Cardiac muscle cell (in vitro differentiated cells and primary cell): ENCODE results near the gene RFX3. TPM values are rescaled to one million over a fixed set of nuclear protein-coding genes. Genes with fewer than 3 reads are reported as not detected.

ENCODE experiments used
- DNase-seq, 2 donors: peaks; one replicate each; pipeline versions ENCODE4 v3.0.0 to v3.0.0-alpha.2; 2010 to 2017; ENCODE audit warnings: low read depth in 1 of 2, low spot score in 1 of 2
- H3K27ac ChIP-seq: fragments of 200-600 bp; sonication (generic); 2 replicates; pipeline ENCODE4 v1.5.1; 2016
- H3K27me3 ChIP-seq: fragments of 200-600 bp; sonication (generic); 2 replicates; pipeline ENCODE4 v1.6.0; 2016; ENCODE audit warnings: control low read depth
- H3K36me3 ChIP-seq: fragments of 200-600 bp; sonication (generic); 2 replicates; pipeline ENCODE4 v1.5.1; 2016; ENCODE audit warnings: control low read depth
- H3K4me1 ChIP-seq: fragments of 200-600 bp; sonication (generic); 2 replicates; pipeline ENCODE4 v1.8.1; 2017; ENCODE audit warnings: low read depth, mild to moderate bottlenecking, mixed run types
- H3K4me3 ChIP-seq: fragments of 200-600 bp; sonication (generic); 2 replicates; pipeline ENCODE4 v1.5.1; 2016; ENCODE audit warnings: mild to moderate bottlenecking
- H3K9me3 ChIP-seq: fragments of 200-600 bp; sonication (generic); 2 replicates; pipeline ENCODE4 v1.5.1; 2017; ENCODE audit warnings: low read depth, mild to moderate bottlenecking, control low read depth
- polyA plus RNA-seq: library from polyadenylated mRNA; unstranded; fragments of >200 nt; fragmentation: Nextera tagmentation; extraction: Ambion mirVana; gene quantifications from 2 replicates; pipeline ENCODE4 v1.2.1, GENCODE V29; 2016
- total RNA-seq: library from RNA; depleted of rRNA; stranded (reverse); fragments of >200 nt; gene quantifications from 2 replicates; pipeline ENCODE4 v1.2.3, GENCODE V29; 2016
- TF ChIP-seq, protein P1 (sequence below): IDR thresholded peaks from 2 replicates; pipeline ENCODE4 v1.5.1; 2012; ENCODE audit warnings: low read depth, mild to moderate bottlenecking, low read length

The RFX3 gene
- total and polyA plus RNA-seq, 2 experiments from 2014 or later: 6.3 to 9.9 TPM

DNA sequence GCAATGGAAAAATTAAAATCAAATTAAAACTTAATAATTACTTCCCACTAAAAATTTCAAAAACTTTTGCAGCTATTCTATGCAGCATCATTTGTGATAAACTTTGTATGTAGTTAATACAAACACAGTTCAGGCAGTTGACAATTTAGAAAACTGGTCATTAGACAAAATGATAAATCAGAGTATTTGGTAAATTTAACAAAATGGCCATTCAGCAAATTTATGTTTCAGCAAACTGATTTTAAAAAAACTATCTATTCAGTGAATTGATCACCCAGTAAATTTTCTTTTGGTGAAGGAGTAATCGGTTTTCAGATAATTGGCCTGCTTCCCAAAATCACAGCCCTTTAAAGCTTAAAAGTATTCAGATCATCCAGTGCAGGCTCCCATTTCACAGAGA lies 116.3 kb downstream of the RFX3 start:
- TF ChIP-seq, protein P1, sequence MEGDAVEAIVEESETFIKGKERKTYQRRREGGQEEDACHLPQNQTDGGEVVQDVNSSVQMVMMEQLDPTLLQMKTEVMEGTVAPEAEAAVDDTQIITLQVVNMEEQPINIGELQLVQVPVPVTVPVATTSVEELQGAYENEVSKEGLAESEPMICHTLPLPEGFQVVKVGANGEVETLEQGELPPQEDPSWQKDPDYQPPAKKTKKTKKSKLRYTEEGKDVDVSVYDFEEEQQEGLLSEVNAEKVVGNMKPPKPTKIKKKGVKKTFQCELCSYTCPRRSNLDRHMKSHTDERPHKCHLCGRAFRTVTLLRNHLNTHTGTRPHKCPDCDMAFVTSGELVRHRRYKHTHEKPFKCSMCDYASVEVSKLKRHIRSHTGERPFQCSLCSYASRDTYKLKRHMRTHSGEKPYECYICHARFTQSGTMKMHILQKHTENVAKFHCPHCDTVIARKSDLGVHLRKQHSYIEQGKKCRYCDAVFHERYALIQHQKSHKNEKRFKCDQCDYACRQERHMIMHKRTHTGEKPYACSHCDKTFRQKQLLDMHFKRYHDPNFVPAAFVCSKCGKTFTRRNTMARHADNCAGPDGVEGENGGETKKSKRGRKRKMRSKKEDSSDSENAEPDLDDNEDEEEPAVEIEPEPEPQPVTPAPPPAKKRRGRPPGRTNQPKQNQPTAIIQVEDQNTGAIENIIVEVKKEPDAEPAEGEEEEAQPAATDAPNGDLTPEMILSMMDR: no peak
- Histone ChIP-seq H3K27ac (no peak overlapping the region), H3K36me3 (no peaks in the 10 kb centered on the region), H3K9me3 (no peaks in the 10 kb centered on the region), H3K4me1 (peaks cover 20% of the 10 kb centered on the region), H3K4me3 (no peak overlapping the region), H3K27me3 (no peaks in the 10 kb centered on the region)
- DNase-seq: no peak

DNA sequence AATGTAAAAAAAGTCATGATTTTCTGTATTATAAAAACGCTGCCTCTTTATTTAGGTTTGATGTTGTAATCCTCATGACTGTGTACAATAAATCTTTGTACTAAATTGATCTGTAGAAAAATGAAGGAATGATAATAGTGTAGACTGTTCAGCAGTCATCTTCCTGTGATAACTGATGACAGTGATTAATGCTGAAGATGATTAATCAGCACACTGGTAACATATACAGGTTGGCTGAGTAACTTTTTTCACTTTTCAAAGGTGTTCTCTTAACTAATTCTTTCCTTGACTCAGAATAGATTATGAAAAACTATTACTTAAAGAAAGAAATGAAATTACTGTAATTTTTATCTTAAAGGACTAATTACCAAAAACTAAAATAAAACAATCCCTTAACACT lies 122.5 kb downstream of the RFX3 start:
- Histone ChIP-seq H3K27ac (no peak overlapping the region), H3K36me3 (no peaks in the 10 kb centered on the region), H3K4me3 (no peak overlapping the region), H3K27me3 (no peaks in the 10 kb centered on the region), H3K4me1 (no peaks in the 10 kb centered on the region), H3K9me3 (no peaks in the 10 kb centered on the region)
- no peak for DNase-seq
- TF ChIP-seq, protein P1: no peak

DNA sequence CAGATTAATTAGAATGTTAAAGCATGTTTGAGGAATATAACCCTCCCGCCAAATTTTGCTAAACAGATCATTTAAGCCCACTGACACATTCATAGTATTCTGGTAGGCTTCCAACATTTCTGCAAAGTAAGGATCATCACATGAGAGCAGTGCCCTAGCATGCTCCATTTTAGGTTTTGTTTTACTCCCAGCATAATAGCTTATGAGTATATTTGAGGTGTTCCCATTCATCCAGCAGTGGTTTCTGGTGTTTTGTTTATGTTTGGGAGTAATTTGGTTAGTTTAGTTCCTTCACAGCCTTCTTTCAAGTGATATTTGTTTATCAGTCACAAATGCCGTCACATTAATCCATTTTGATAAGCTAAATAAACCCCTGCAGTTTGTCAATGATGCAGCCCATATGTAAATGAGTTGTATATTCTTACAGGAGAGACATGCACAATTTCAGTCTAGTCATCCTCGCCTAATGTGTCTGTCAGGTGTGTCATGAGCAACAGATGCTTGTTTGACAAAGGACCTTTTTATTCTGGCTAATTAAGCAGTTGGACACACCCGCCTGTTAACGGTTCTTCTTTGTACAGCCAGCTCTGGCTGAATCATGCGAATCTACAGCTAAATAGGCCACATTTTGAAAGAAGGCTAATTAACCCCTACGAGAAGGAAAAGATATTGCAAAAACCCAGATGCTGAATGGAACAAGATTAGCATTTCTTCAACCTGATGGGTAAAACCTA lies 124.4 kb downstream of the RFX3 start:
- Histone ChIP-seq H3K4me1 (no peaks in the 10 kb centered on the region), H3K27me3 (no peaks in the 10 kb centered on the region), H3K27ac (no peak overlapping the region), H3K9me3 (no peaks in the 10 kb centered on the region), H3K36me3 (no peaks in the 10 kb centered on the region), H3K4me3 (no peak overlapping the region)
- TF ChIP-seq, protein P1: no peak
- no peak for DNase-seq

DNA sequence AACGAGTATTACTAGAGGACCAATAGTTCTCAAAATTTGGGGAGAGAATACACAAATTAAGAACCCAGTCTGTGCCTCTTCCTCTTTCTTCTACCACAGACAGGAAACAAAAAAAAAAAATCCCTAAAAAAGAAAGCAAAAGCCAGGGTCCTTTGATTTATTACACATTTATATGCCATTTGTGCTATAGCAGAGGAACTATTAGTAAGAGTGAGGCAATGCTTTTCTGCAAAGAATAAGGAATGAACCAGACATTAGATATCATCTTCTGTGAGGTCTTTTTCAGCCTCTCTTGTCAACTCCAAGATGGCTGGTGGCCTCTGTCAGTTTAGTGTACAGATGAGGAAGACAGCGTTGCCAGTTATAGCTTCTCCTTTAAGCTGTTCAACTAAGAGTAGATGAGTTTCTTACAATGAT lies 127.6 kb downstream of the RFX3 start:
- Histone ChIP-seq H3K27ac (no peak overlapping the region), H3K36me3 (peaks cover 4% of the 10 kb centered on the region), H3K9me3 (no peaks in the 10 kb centered on the region), H3K4me3 (no peak overlapping the region), H3K4me1 (peaks cover 4% of the 10 kb centered on the region), H3K27me3 (no peaks in the 10 kb centered on the region)
- no peak for DNase-seq
- TF ChIP-seq, protein P1: no peak

DNA sequence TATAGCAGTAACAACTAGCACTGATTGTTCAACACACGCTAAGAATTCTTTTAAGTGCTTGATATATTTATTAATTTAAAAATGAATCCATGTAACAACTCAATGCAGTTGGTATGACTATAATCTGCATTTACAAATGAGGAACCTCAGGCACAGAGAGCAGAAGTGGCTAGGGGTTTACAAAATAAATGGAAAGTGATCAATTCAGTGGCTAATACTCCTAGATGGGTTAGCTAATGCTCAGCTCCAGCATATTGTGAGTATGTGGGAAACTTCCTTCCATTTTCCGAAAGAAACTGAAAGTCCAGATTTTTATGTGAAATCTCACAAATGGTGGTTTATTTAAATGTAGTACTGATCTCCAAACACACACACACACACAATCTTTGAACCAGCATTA lies 128.0 kb downstream of the RFX3 start:
- Histone ChIP-seq H3K36me3 (peaks cover 4% of the 10 kb centered on the region), H3K9me3 (no peaks in the 10 kb centered on the region), H3K4me3 (no peak overlapping the region), H3K27ac (no peak overlapping the region), H3K4me1 (peaks cover 7% of the 10 kb centered on the region), H3K27me3 (no peaks in the 10 kb centered on the region)
- TF ChIP-seq, protein P1: no peak
- no peak for DNase-seq
